ENCODE measurements around the gene PLA2G3.
"Not testable (repeated sequence)": the region's sequence is repeated elsewhere in the genome, so short reads cannot be mapped to it uniquely, and the experiment has no call there.

Gene PLA2G3, protein sequence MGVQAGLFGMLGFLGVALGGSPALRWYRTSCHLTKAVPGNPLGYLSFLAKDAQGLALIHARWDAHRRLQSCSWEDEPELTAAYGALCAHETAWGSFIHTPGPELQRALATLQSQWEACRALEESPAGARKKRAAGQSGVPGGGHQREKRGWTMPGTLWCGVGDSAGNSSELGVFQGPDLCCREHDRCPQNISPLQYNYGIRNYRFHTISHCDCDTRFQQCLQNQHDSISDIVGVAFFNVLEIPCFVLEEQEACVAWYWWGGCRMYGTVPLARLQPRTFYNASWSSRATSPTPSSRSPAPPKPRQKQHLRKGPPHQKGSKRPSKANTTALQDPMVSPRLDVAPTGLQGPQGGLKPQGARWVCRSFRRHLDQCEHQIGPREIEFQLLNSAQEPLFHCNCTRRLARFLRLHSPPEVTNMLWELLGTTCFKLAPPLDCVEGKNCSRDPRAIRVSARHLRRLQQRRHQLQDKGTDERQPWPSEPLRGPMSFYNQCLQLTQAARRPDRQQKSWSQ
- total RNA-seq = 0 reads per million in 4 experiments

DNA sequence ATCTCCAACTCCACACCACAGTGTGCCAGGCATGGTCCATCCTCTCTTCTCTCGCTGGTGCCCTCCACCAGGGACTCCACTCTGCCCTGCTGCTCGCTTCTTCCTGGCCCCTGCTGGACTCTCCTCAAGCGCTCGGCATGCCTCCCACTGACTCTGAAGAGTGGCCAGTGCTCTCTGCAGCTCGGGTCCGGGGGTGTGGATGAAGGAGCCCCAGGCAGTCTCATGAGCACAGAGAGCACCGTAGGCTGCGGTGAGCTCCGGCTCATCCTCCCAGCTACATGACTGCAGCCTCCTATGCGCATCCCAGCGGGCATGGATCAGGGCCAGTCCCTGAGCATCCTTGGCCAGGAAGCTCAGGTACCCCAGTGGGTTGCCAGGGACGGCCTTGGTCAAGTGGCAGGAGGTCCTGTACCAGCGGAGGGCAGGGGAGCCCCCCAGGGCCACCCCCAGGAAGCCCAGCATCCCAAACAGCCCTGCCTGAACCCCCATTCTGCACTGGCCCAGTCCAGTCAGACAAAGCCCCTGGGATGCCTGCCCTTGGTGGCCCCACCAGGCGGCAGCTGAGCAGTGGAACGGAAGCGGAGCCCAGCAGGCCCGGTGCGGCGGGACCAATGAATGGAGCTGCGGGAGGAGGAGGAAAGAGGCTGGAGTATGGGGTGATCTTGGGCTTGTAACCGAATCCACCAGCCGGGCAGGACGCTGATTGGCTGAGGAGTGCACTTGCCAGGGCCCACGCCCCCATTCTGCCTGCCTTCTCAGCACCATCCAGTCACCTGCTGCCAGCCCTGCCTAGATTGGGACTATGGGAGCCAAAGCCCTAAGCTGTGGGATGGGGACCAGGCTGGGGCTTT lies at the start of gene PLA2G3:
Gene PLA2G3 (minus strand): TSS at position 643 of the 851 bp plus-strand sequence. CDS start 154 bp downstream, at position 489.
- DNase-seq = no peak

DNA sequence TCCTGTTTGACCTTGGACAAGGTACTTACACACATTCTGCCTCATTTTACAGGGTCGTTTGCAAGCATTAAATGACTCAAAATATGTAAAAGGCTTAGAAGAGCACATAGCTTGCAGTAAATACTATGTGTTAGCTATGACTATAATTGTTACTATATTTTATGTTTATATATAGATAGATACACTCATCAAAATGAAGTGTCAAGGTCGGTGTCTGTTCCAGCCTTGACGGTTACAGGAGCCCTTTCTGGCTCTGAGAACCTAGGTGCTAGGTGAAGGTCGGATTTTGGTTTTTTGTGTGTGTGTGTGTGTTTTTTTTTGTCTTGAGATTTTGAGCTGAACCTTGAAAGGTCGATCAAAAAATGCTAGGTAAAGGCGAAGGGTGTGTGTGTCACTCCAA lies 47.3 kb upstream of the PLA2G3 start:
- DNase-seq = no peak

DNA sequence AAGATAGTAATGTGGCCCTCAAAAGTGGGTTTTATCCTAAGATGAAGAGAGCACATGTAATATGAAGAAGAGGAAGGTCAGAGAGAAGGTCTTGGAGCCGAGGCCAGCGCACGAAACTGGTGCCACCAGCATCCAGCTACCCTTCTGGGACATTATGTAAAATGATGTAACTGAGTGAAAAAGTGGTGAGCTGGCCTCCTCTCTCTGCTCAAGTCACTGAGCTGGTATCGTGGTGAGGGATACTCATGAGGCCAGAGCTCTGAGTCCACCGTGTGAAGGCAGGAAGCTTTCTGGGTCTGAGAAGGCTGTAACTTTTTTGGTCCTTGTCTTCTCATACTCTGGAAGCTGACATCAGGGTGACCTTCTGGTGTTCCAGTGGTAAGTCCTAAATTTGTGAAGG lies 44.7 kb upstream of the PLA2G3 start:
- no peak for DNase-seq

DNA sequence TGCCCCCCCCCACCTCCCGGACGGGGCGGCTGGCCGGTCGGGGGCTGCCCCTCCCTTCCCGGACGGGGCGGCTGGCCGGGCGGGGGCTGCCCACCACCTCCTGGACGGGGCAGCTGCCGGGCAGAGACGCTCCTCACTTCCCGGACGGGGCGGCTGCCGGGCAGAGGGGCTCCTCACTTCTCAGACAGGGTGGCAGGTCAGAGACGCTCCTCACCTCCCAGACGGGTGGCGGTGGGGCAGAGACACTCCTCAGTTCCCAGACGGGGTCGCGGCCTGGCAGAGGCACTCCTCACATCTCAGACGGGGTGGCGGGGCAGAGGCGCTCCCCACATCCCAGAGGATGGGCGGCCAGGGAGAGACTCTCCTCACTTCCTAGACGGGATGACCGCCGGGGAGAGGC lies 43.7 kb upstream of the PLA2G3 start:
- DNase-seq = no peak

DNA sequence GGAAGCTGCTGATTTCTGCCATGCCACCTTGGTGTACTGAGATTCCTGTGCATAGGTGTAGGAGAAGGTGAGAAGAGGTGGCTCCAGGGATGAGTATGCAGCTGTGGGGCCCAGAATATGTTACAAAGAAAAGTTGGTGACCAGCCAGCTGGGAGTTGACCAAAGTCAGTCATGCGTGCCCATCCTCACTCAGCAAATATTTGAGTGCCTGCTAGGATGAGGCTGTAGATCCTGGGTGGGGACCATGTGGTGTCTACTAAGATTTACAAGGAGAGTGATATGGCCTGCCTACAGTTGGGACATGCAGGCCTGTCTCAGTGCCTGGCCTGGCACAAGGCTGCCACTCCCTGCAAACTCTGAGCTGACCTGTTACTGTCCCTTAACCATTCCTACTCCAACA lies 39.0 kb upstream of the PLA2G3 start:
- DNase-seq = no peak

DNA sequence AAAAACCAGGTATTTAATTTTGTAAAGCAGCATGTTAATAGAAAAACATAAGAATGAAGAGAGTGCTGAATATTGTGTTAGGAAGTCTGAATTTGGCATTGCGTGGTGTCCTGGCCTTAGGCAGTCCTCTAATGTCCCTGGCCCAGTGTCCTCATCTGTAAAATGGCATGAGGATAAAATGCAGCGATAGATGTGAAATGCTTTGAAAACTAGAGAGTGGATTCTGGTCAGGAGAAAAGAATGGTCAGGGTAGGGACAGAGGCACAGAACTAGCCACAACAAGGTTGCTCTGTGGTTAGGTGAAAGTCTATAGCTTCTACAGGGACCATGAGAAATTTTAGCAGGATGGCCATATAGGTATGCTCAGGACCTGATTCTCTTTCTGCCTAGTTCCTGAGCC lies 38.6 kb upstream of the PLA2G3 start:
- no peak for DNase-seq

DNA sequence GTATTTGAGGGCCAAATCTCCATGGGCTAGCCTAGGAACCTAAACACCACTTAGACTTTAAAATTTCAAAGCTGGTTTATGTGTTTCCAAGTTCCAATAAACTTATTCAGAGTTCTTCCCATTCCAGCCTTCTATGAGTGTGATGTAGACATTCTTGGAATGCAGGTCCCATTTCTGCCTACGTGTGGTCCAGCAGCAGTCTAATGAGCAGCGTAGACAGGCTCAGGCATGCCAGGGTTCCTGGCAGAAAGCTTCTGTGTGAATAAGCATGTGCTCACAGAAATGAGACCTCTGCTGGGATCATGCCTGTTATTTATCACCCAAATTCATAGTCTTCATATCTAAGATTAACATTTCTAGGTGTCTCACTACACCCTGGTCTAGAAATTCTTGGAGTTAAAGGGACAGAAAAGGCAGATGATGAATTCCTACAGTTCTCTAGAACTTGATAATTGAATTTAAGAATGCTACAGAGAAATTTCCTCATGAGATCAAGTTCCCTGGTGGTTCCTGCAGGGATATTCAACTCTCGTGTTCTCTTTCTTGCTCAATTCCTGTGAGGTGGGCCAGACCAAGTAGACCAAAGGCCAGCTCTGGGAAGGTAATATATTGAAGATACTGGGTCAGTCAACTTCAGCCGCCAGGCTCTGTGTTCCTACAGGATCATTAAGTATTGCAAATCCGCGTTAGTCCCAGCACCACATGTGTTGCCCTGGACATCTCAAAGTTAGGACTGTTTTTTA lies 37.3 kb upstream of the PLA2G3 start:
- no peak for DNase-seq

DNA sequence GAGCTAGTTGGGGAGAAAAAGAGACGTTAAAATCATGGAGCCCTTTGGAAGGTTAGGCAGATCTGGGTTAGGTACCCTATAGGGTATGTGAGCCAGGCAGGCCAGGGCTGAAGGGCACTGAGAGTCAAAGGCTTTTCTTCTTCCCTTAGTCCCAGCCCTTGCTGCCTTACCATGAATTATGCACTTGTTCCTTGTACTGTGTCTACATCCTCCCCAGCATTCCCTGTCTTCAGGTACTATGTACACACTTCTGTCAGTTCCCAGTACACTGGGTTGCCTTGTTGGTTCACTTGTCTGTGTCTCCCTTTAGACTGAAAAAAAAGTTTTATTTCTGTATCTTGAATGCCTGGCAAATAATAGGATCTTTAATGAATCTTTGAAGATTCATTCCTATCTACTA lies 36.6 kb upstream of the PLA2G3 start:
- DNase-seq = no peak

DNA sequence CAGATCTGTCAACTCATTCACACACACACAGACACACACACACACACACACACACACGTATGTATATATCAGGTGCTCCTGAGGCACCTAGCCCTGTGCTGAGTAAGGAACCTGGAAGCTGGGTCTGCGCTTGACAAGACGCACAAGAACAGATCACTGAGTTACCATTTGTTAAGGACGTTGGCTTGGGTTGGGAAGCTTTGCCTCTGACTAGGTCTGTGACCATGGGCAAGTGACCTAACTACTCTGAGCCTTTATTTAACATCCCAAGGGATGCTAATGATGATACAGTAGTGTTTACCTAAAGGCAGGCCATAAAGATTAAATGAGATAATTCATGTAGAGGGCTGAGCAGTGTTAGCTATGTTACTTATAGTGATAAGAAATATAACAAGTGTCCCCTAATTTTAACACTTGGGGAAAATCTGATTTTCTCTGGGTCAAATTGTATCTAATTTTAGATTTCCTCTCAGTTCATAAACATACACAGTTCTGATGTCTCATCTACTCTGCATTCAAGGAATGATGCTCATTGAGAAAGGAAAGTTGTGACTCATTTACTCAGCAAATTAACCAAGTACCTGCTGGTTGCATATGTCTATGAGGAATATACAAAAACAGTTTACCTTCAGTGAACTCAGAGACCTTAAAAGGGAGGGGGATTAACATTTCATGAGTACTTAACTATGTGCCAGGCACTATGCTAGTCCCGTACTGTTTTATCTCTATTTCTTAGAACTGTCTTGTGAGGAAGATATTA lies 33.3 kb upstream of the PLA2G3 start:
- no peak for DNase-seq

DNA sequence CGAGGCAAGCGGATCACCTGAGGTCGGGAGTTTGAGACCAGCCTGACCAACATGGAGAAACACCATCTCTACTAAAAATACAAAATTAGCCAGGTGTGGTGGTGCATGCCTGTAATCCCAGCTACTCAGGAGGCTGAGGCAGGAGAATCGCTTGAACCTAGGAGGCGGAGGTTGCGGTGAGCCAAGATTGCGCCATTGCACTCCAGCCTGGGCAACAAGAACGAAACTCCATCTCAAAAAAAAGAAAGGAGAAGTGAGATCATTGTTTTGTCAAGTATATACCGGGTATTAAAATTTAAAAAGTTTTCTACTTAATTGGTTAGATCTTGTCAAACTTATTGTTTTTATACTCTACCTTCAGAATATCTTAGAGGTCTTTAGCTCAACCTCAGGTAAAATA lies 31.4 kb upstream of the PLA2G3 start:
- DNase-seq = not testable (repeated sequence)

DNA sequence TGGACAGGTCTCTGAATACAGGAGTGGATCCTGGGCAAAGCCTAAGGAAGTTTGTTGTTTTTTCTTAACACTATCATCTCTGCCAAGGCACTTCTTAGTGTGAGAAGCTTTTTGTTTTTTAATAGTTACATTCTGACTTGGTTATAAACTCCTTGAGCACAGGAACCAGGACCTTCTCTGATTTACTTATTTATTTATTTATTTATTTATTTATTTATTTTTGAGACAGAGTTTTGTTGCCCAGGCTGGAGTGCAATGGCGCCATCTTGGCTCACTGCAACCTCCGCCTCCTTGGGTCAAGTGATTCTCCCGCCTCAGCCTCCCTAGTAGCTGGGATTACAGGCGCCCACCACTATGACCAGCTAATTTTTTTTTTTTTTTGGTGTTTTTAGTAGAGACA lies 30.7 kb upstream of the PLA2G3 start:
- no peak for DNase-seq

DNA sequence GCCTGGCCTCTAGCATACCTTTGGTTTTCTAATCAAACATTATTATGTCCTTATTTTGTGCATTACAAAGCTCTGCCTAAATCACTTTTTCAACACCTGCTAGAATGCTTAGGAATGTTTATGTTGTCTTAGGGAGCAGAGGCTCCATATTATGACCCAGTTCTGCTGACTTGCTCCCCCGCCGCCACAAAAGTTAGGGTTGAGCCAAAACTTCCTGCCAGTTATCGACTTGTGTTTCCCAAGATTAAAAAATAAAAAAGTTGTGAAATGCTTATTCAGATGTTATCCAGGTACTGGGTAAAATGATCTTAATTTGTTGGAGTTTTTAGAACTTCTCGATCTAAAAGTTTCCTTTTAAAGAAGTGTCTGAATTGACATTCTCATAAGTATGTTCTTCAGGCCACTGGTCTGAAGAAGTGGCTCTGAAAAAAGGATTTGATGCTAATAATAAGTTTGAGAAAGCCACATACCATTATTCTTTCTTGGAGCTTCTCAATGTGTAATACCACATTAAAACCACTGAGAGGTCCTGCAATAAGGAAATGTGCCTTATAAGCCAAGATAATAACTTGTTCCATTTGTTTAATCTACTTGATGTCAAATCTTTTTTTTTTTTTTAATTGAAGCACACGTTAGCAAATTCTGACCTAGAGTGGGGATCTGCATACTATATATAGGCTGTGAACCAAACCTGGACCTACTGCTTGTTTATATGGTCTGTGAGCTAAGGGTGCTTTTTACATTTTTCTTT lies 21.9 kb upstream of the PLA2G3 start:
- no peak for DNase-seq

DNA sequence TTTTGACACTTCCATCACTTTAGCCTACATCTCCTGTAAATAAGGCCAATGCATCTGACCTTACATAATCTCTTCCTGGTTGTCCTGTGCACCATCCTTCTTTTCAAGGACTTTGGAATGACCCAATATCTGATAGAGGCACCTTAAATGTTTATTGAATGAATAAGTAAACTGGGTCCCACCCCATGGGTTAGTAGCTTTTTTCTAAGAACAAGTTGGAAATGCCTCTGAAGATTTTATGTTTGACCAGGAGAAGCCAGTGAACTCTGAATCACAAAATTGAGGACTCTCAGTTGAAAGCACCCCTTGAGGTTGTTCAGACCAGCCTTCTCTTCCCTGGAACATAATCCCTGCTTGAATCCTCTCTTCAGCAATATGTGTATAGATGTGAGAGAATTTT lies 21.1 kb upstream of the PLA2G3 start:
- no peak for DNase-seq

DNA sequence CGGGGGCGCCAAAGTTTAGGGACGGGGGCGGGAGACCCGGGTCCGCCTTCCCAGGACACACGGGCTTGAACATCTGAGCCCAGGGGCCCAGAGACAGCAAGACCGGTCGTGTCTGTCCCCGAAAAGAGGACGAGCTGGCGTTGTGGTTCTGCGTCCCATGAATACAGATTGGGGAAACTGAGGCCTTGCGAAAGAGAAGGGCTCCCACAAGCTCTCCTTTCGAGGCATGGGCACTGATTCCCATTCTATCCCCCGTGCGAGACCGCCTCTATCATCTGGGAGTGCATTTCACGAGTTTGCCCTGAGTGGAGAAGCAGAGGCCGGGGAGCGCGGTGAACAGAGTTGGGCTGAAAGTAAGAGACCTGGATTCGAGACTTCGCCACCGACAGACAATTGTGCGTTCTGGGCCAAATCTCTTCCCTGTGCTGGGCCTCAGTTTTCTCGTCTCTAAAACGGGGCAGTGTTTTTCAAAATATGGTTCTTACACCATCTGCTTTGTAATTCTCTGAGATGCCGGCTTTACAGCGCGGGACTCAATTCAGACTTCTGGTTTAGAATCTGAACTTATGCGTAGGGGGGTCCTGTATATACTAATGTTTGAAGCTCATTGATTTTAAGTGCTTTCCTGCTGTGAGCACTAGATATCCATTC lies 20.1 kb upstream of the PLA2G3 start:
- DNase-seq = no peak

DNA sequence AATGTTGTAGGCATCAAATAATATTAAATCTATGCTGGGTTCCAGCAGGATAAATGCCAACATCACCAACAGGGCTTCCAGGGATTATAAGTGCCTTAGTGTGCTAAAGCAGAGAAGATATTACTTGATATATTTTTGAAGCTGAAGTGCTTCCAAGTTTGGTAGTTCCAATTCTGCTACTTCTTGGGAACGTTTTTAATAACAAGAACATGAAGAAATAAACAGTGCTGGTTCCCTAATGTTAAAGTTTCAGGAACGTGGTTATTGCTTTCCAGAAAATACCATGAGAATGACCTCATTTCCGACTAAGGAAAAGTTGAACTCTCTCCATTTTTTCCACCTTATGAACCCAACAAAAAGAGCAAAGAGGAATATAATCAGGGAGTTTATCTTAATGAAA lies 15.1 kb upstream of the PLA2G3 start:
- no peak for DNase-seq

DNA sequence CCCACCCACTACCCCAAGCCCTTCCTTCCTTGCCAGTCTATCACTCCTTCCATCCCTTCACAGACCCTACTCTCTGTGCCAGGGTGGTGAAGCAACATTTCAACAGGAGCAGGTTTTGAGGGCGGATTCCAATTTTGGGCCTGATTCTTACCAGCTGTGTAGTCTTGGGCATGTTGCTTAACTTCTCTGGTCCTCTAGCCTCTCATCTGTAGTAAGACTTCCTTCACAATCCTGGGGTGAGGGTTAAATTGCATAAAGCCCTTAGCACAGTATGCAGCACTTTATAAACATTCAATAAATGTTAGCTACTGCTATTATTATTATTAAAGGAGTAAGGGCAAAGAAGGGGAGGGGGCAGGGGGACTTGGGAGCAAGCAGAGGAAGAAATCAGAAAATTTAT lies 14.7 kb upstream of the PLA2G3 start:
- DNase-seq = no peak

DNA sequence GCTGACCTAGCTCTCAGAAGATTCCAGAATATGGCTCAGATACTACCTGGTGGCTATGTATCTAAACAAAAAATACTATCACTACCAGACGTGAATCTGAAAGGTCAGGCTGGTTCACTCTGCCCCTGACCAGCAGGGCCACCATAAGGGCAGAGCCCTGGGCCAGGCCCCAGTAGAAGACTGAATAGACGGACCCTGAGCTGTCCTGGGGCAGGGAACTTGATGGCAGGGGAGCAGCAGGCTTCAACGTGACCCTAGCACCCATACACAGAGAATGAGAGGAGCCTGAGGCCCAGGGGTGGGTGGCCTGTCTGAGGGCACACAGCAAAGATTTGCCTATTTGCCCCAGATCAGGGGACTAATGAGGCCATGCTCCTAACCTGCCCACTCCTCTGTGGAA lies 13.0 kb upstream of the PLA2G3 start:
- no peak for DNase-seq

DNA sequence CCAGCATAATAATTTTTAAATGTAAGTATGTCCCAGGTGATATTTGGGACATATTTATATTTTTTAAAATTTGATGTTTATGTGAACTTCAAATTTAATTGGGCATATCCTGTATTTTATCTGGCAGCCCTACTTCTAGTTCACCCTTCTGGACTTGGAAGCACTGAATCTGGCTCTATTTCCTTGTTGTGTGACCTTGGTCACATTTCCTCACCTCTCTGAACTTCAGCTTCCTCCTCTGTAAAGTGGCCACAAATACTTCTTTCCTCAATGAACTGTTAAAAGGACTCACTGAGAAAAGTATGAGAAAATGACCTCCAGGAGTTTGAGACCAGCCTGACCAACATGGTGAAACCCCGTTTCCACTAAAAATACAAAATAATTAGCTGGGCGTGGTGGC lies 11.6 kb upstream of the PLA2G3 start:
- DNase-seq = no peak

DNA sequence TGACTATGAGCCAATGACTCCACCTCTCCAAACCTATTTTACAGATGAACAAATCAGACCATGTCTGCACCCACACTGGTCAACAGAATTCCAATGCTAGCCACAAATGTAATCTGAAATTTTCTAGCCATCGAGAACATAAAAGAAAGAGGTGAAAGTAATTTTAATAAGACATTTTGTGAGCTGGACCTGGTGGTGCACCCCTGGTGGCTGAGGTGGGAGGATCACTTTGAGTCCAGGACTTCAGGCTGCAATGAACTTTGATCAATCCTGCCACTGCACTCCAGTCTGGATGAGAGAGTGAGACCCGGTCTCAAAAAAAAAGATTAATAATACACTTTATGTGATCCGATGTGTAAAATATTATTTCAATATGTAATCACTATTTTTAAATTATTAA lies 10.3 kb upstream of the PLA2G3 start:
- no peak for DNase-seq

DNA sequence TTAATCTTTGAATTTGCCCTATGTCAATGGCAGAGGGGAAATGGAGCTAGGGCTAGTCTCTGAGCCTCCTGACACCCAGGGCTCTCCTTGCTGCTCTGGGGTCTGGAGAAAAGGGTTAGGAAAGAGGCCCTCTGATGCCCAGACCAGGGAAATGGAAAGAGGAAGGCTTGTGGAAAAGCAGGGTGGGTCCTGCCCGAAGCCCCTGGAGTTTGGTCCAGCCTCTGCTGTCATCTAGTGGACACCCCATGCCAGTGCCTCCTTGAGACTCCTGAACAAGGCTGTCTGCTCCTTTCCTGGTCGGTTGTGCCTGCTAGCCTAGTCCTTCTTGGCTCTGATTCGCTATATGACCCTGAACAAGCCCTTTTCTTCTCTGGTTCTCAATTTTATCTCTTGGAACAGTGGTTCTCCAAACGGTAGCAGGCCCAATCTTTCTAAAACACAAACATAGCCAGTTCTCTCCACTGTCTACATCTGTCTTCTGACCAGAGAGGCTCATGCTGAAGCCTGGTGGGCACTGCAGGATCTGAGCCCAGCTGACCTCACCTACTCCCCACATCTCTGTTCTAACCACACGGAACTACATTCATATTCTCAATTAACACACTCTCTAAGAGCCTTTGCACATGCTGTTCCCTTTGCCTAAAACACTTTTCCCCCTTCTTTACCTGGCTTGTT lies 8.8 kb upstream of the PLA2G3 start:
- no peak for DNase-seq

DNA sequence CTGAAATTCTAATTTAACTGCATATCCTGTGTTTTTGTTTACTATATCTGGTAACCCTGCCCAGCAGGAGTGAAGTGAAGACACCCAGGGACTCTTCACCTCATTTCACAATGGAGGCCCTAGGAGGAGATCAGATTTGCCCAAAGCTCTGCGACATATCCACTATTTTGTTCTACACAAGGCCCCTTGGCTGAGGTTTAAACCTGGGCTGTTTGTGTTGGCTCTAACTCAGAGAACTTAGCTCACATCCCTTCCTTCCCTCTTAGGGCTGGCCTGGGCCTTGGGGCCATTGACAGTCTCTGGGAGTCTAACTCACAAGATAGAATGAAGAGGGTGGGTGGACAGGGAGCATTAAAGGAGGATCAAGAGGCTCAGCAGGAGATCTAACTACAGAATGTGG lies 8.2 kb upstream of the PLA2G3 start:
- no peak for DNase-seq
